NCI-H1092 treated with DMSO at 0.1 percent for 48 hours (cell line): ENCODE data around the gene SLC38A10.
A peak's percentile ranks its signal among the peaks of the same experiment; 100 is the strongest.

Source experiments
- DNase-seq: peaks from one replicate; lab custom pipeline; 2025; lab: John Stamatoyannopoulos, UW

SLC38A10 gene

GRCh38 chr17:81295031-81295675 is at the start of gene SLC38A10:
SLC38A10 (minus strand) TSS chr17:81295307; CDS start chr17:81294921, 386 bp downstream.
- peak; percentile 85 for DNase-seq

- DNase-seq = no peak
These were observed 47.4 kb upstream of the SLC38A10 start for GRCh38 chr17:81342269-81343070.

GRCh38 chr17:81341516-81342268 is 46.6 kb upstream of the SLC38A10 start:
- no peak for DNase-seq

GRCh38 chr17:81340607-81341515 is 45.8 kb upstream of the SLC38A10 start:
- no peak for DNase-seq

GRCh38 chr17:81339534-81340296 is 44.6 kb upstream of the SLC38A10 start:
- no peak for DNase-seq

GRCh38 chr17:81339191-81339533 is 44.1 kb upstream of the SLC38A10 start:
- no peak for DNase-seq

- no peak for DNase-seq
These were observed 43.4 kb upstream of the SLC38A10 start for GRCh38 chr17:81338274-81339190.

GRCh38 chr17:81337476-81337879 is 42.4 kb upstream of the SLC38A10 start:
- DNase-seq = no peak

GRCh38 chr17:81336930-81337325 is 41.8 kb upstream of the SLC38A10 start:
- no peak for DNase-seq

- no peak for DNase-seq
These were observed 41.3 kb upstream of the SLC38A10 start for GRCh38 chr17:81336296-81336929.

- DNase-seq = no peak
These were observed 40.7 kb upstream of the SLC38A10 start for GRCh38 chr17:81335773-81336157.

- DNase-seq = no peak
These were observed 40.1 kb upstream of the SLC38A10 start for GRCh38 chr17:81334987-81335772.

- DNase-seq = no peak
These were observed 39.3 kb upstream of the SLC38A10 start for GRCh38 chr17:81334391-81334901.

GRCh38 chr17:81333616-81334368 is 38.7 kb upstream of the SLC38A10 start:
- DNase-seq = no peak

- DNase-seq = no peak
These were observed 37.9 kb upstream of the SLC38A10 start for GRCh38 chr17:81332914-81333528.

GRCh38 chr17:81332118-81332834 is 37.2 kb upstream of the SLC38A10 start:
- no peak for DNase-seq
